Measurements from ENCODE around the gene PRM3.

- TF ChIP-seq CTCF (IDR thresholded peaks at IDR 0.05), result no peak
- TF ChIP-seq EP300 (IDR thresholded peaks at IDR 0.05), result no peak
These were observed 43.5 kb downstream of the PRM3 start for GRCh38 chr16:11229906-11230305.

All from sigmoid colon (tissue), 4 donors.